Measurements from ENCODE around the gene TOP3A.

Gene TOP3A

GRCh38 chr17:18253947-18254821 lies 60.6 kb downstream of the TOP3A start:
- no peak for DNase-seq (ENCODE audit: low read depth)

GRCh38 chr17:18253187-18253884 lies 61.5 kb downstream of the TOP3A start:
- DNase-seq (ENCODE audit: low read depth) = no peak

GRCh38 chr17:18252160-18252559 lies 62.6 kb downstream of the TOP3A start:
- no peak for DNase-seq (ENCODE audit: low read depth)

- no peak for DNase-seq (ENCODE audit: low read depth)
Measured at GRCh38 chr17:18251204-18251603, 63.6 kb downstream of the TOP3A start.

GRCh38 chr17:18250708-18251107 lies 64.1 kb downstream of the TOP3A start:
- no peak for DNase-seq (ENCODE audit: low read depth)

GRCh38 chr17:18250259-18250658 lies 64.5 kb downstream of the TOP3A start:
- no peak for DNase-seq (ENCODE audit: low read depth)

GRCh38 chr17:18248811-18249210 lies 66.0 kb downstream of the TOP3A start:
- no peak for DNase-seq (ENCODE audit: low read depth)

GRCh38 chr17:18248300-18248731 lies 66.5 kb downstream of the TOP3A start:
- peak; percentile 41 for DNase-seq (ENCODE audit: low read depth)

GRCh38 chr17:18247613-18248001 lies 67.2 kb downstream of the TOP3A start:
- DNase-seq (ENCODE audit: low read depth) = no peak

- DNase-seq (ENCODE audit: low read depth) = peak; percentile 27
Measured at GRCh38 chr17:18246880-18247612, 67.7 kb downstream of the TOP3A start.

- DNase-seq (ENCODE audit: low read depth) = no peak
Measured at GRCh38 chr17:18246109-18246725, 68.6 kb downstream of the TOP3A start.

GRCh38 chr17:18245038-18245776 lies 69.6 kb downstream of the TOP3A start:
- DNase-seq (ENCODE audit: low read depth) = no peak

- no peak for DNase-seq (ENCODE audit: low read depth)
Measured at GRCh38 chr17:18241229-18241871, 73.4 kb downstream of the TOP3A start.

- no peak for DNase-seq (ENCODE audit: low read depth)
Measured at GRCh38 chr17:18240449-18240848, 74.3 kb downstream of the TOP3A start.

- DNase-seq (ENCODE audit: low read depth) = no peak
Measured at GRCh38 chr17:18238299-18238698, 76.5 kb downstream of the TOP3A start.

GRCh38 chr17:18237461-18237860 lies 77.3 kb downstream of the TOP3A start:
- no peak for DNase-seq (ENCODE audit: low read depth)

- no peak for DNase-seq (ENCODE audit: low read depth)
Measured at GRCh38 chr17:18236494-18236893, 78.3 kb downstream of the TOP3A start.

- DNase-seq (ENCODE audit: low read depth) = no peak
Measured at GRCh38 chr17:18235743-18236256, 79.0 kb downstream of the TOP3A start.

GRCh38 chr17:18234853-18235380 lies 79.9 kb downstream of the TOP3A start:
- DNase-seq (ENCODE audit: low read depth) = no peak

- no peak for DNase-seq (ENCODE audit: low read depth)
Measured at GRCh38 chr17:18233803-18234518, 80.8 kb downstream of the TOP3A start.
